Spinal cord (tissue), 10 donors: ENCODE data around the gene PCID2. TPM values are rescaled to one million over a fixed set of nuclear protein-coding genes. Genes with fewer than 3 reads are reported as not detected.

ENCODE experiments used
- DNase-seq, 6 donors: peaks; one replicate each; pipeline versions ENCODE4 v3.0.0 to v3.0.0-alpha.2; 2013 to 2015; ENCODE audit warnings: low spot score in 6 of 6, low read depth in 4 of 6
- H3K27ac ChIP-seq: one replicate; pipeline ENCODE4 v1.5.1; 2013; ENCODE audit warnings: low read depth, low read length, control low read depth
- H3K27me3 ChIP-seq: one replicate; pipeline ENCODE4 v1.6.1; 2013; ENCODE audit warnings: low read length; ENCODE audit not compliant: control insufficient read depth, insufficient read depth
- H3K36me3 ChIP-seq: one replicate; pipeline ENCODE4 v1.6.1; 2013; ENCODE audit warnings: low read length; ENCODE audit not compliant: control insufficient read depth, insufficient read depth
- H3K4me1 ChIP-seq: one replicate; pipeline ENCODE4 v1.6.1; 2013; ENCODE audit warnings: low read length; ENCODE audit not compliant: control insufficient read depth, insufficient read depth
- H3K4me3 ChIP-seq: one replicate; pipeline ENCODE4 v1.5.1; 2013; ENCODE audit warnings: low read depth, low read length, control low read depth
- H3K9me3 ChIP-seq: one replicate; pipeline ENCODE4 v1.6.1; 2013; ENCODE audit warnings: low read length; ENCODE audit not compliant: control insufficient read depth, insufficient read depth
- WGBS: methylation state at CpG from one replicate; pipeline ENCODE4 v1.1.5; 2013; ENCODE audit warnings: missing lambda C conversion rate; ENCODE audit not compliant: insufficient coverage; 5-methylcytosine and 5-hydroxymethylcytosine counted together
- polyA plus RNA-seq, 2 donors: library from polyadenylated mRNA; unstranded; fragments of 120-200 nt; gene quantifications; one replicate each; pipeline ENCODE4 v1.2.1, GENCODE V29; 2013; ENCODE audit not compliant: insufficient read length in 2 of 2
- total RNA-seq, 2 donors: library from RNA; depleted of rRNA in 1 of 2; stranded (reverse); fragments of 120-200 nt in 1 of 2; fragments of >200 nt in 1 of 2; gene quantifications; one replicate each; pipeline versions ENCODE4 v1.2.3 to v1.2.4, GENCODE V29; 2013 to 2014
- donor health status: healthy.

The PCID2 gene
- total and polyA plus RNA-seq, 4 donors: 32.4 to 51.5 (median 45.4) TPM

- Histone ChIP-seq H3K27me3 (no peaks in the 10 kb centered on the region), H3K27ac (no peak overlapping the region), H3K4me1 (no peaks in the 10 kb centered on the region), H3K4me3 (no peak overlapping the region), H3K9me3 (no peaks in the 10 kb centered on the region), H3K36me3 (peaks cover 47% of the 10 kb centered on the region)
- 100% methylated on average over 1 of the region's 2 CpGs for WGBS
- DNase-seq: no peak
These were observed 15.6 kb downstream of the PCID2 start for GRCh38 chr13:113192902-113193301.

- 78% methylated on average over 3 of the region's 4 CpGs for WGBS
- no peaks in the 10 kb centered on the region for H3K27me3 ChIP-seq
- H3K4me3 ChIP-seq: no peak overlapping the region
- no peaks in the 10 kb centered on the region for H3K9me3 ChIP-seq
- H3K4me1 ChIP-seq: no peaks in the 10 kb centered on the region
- DNase-seq: peak in 1 of 6 donors; percentile 77
- peaks cover 48% of the 10 kb centered on the region for H3K36me3 ChIP-seq
- H3K27ac ChIP-seq: no peak overlapping the region
These were observed 16.2 kb downstream of the PCID2 start for GRCh38 chr13:113192279-113192678.

GRCh38 chr13:113190181-113190580 lies 18.3 kb downstream of the PCID2 start:
- H3K36me3 ChIP-seq: peaks cover 43% of the 10 kb centered on the region
- peak in 1 of 6 donors; percentile 74 for DNase-seq

GRCh38 chr13:113187883-113188665 lies 20.4 kb downstream of the PCID2 start:
- 84% methylated on average over 22 of the region's 23 CpGs for WGBS
- H3K27ac ChIP-seq: no peak overlapping the region

More at GRCh38 chr13:113190181-113190580, 18.3 kb downstream of the PCID2 start:
- Histone ChIP-seq H3K27me3 (no peaks in the 10 kb centered on the region), H3K4me1 (peaks cover under 1% of the 10 kb centered on the region), H3K4me3 (no peak overlapping the region), H3K9me3 (no peaks in the 10 kb centered on the region), H3K27ac (no peak overlapping the region)
- WGBS: 93% methylated on average over 2 of the region's 4 CpGs

GRCh38 chr13:113187263-113187669 lies 21.2 kb downstream of the PCID2 start:
- Histone ChIP-seq H3K9me3 (no peaks in the 10 kb centered on the region), H3K27ac (no peak overlapping the region), H3K4me1 (peaks cover 6% of the 10 kb centered on the region), H3K4me3 (no peak overlapping the region), H3K36me3 (peaks cover 37% of the 10 kb centered on the region), H3K27me3 (no peaks in the 10 kb centered on the region)
- DNase-seq: no peak
- WGBS: 71% methylated on average over 8 of the region's 9 CpGs

More at GRCh38 chr13:113187883-113188665, 20.4 kb downstream of the PCID2 start:
- Histone ChIP-seq H3K4me1 (peaks cover 6% of the 10 kb centered on the region), H3K9me3 (no peaks in the 10 kb centered on the region), H3K27me3 (no peaks in the 10 kb centered on the region), H3K4me3 (no peak overlapping the region), H3K36me3 (peaks cover 38% of the 10 kb centered on the region)
- DNase-seq: no peak

GRCh38 chr13:113186061-113186900 lies 22.2 kb downstream of the PCID2 start:
- peaks cover 39% of the 10 kb centered on the region for H3K36me3 ChIP-seq
- no peaks in the 10 kb centered on the region for H3K27me3 ChIP-seq
- 85% methylated on average over 2 of the region's 13 CpGs for WGBS
- H3K27ac ChIP-seq: no peak overlapping the region
- H3K9me3 ChIP-seq: no peaks in the 10 kb centered on the region
- DNase-seq: no peak
- H3K4me1 ChIP-seq: peaks cover 6% of the 10 kb centered on the region
- H3K4me3 ChIP-seq: no peak overlapping the region

GRCh38 chr13:113184568-113185440 lies 23.7 kb downstream of the PCID2 start:
- H3K36me3 ChIP-seq: peaks cover 40% of the 10 kb centered on the region

GRCh38 chr13:113183450-113184129 lies 24.9 kb downstream of the PCID2 start:
- WGBS: 94% methylated on average over 13 of the region's 14 CpGs
- DNase-seq: no peak
- Histone ChIP-seq H3K36me3 (peaks cover 41% of the 10 kb centered on the region), H3K9me3 (no peaks in the 10 kb centered on the region), H3K4me3 (no peak overlapping the region), H3K4me1 (peaks cover 6% of the 10 kb centered on the region), H3K27ac (no peak overlapping the region), H3K27me3 (no peaks in the 10 kb centered on the region)

More at GRCh38 chr13:113184568-113185440, 23.7 kb downstream of the PCID2 start:
- H3K9me3 ChIP-seq: no peaks in the 10 kb centered on the region
- H3K27ac ChIP-seq: no peak overlapping the region
- DNase-seq: no peak
- peaks cover 6% of the 10 kb centered on the region for H3K4me1 ChIP-seq
- 79% methylated on average over 19 of the region's 22 CpGs for WGBS
- H3K27me3 ChIP-seq: no peaks in the 10 kb centered on the region
- H3K4me3 ChIP-seq: no peak overlapping the region
